DOHH2 (cell line): ENCODE results near the gene NDUFB3.
A peak's percentile ranks its signal among the peaks of the same experiment; 100 is the strongest.

Source experiments
- H3F3A ChIP-seq: fragments of 200-600 bp; sonication (generic), shearing (Covaris generic); 2 replicates; pipeline ENCODE4 v1.6.0; 2016; ENCODE audit warnings: antibody characterized with exemption, mild to moderate bottlenecking; ENCODE audit not compliant: control insufficient read depth, insufficient read depth
- H3K27ac ChIP-seq: fragments of 200-600 bp; sonication (generic); 2 replicates; pipeline ENCODE4 v1.5.1; 2014; ENCODE audit warnings: low read depth, mild to moderate bottlenecking, low read length, moderate library complexity
- H3K27me3 ChIP-seq: fragments of 200-600 bp; sonication (generic); 2 replicates; pipeline ENCODE4 v1.6.1; 2014; ENCODE audit warnings: mild to moderate bottlenecking, low read length, mixed read lengths; ENCODE audit not compliant: control insufficient read depth
- H3K36me3 ChIP-seq: fragments of 200-600 bp; sonication (generic); 2 replicates; pipeline ENCODE4 v1.6.1; 2014; ENCODE audit warnings: mild to moderate bottlenecking, low read length, moderate library complexity, mixed read lengths; ENCODE audit not compliant: control insufficient read depth
- H3K4me1 ChIP-seq: fragments of 200-600 bp; sonication (generic); 2 replicates; pipeline ENCODE4 v1.6.1; 2014; ENCODE audit warnings: mild to moderate bottlenecking, low read length, mixed read lengths; ENCODE audit not compliant: control insufficient read depth
- H3K4me2 ChIP-seq: fragments of 200-600 bp; sonication (generic); 2 replicates; pipeline ENCODE4 v1.6.0; 2014; ENCODE audit warnings: mild to moderate bottlenecking, low read length, moderate library complexity
- H3K4me3 ChIP-seq: fragments of 200-600 bp; sonication (generic); 2 replicates; pipeline ENCODE4 v1.5.1; 2014; ENCODE audit warnings: mild to moderate bottlenecking, low read length, mixed read lengths
- H3K79me2 ChIP-seq: fragments of 200-600 bp; sonication (generic); 2 replicates; pipeline ENCODE4 v1.6.1; 2014; ENCODE audit warnings: mild to moderate bottlenecking, low read length, mixed read lengths; ENCODE audit not compliant: control insufficient read depth
- H3K9me2 ChIP-seq: fragments of 200-600 bp; sonication (generic); replicated peaks from 2 replicates; pipeline ENCODE4 v1.6.1; 2014; ENCODE audit warnings: mild to moderate bottlenecking, low read length, mixed read lengths; ENCODE audit not compliant: control insufficient read depth
- H3K9me3 ChIP-seq: fragments of 200-600 bp; sonication (generic); 2 replicates; pipeline ENCODE4 v1.6.1; 2014; ENCODE audit warnings: antibody characterized with exemption, low read length, mixed read lengths; ENCODE audit not compliant: control insufficient read depth, insufficient read depth
- H4K20me1 ChIP-seq: fragments of 200-600 bp; sonication (generic); 2 replicates; pipeline ENCODE4 v1.6.0; 2014; ENCODE audit warnings: low read depth, mild to moderate bottlenecking, antibody characterized with exemption, low read length, moderate library complexity; ENCODE audit not compliant: control insufficient read depth, insufficient read depth
- CTCF ChIP-seq: fragments of 200-600 bp; sonication (generic); IDR thresholded peaks from one replicate; pipeline ENCODE4 v1.5.1; 2014; ENCODE audit warnings: antibody characterized with exemption, mild to moderate bottlenecking, low read depth, low read length; ENCODE audit not compliant: poor library complexity, severe bottlenecking
- EZH2phosphoT487 ChIP-seq: fragments of 200-600 bp; sonication (generic); IDR thresholded peaks from 2 replicates; pipeline ENCODE4 v1.6.1; 2017; ENCODE audit warnings: borderline replicate concordance, mild to moderate bottlenecking, antibody characterized with exemption, low read length, moderate library complexity, mixed read lengths

The NDUFB3 gene

DNA sequence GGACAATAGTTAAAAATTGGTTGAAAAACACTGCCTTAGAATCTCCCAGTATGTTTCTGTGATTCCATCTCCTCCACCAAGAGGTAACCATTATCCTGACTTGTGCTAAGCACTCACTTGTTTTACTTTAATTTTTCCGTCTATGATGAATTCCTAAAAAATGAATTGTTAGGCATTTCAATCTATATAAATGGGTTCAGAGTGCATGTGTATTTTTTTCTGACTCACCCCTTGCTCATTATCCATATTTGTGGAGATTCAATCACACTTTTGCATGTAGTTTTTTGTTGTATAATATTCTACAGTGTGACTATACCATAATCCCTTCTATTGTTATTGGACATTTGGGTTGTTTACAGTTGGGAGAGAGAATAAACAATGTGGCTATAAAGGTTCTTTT lies 1.3 kb downstream of the NDUFB3 start:
- H3K36me3 ChIP-seq, result peaks cover 3% of the 10 kb centered on the region; the same call in 1 of the 2 replicates
- H3F3A ChIP-seq, result peaks cover 2% of the 10 kb centered on the region; the same call in 1 of the 2 replicates
- no peaks in the 10 kb centered on the region for H3K9me2 ChIP-seq
- no peaks in the 10 kb centered on the region for H3K9me3 ChIP-seq
- peaks cover 2% of the 10 kb centered on the region; the same call in 1 of the 2 replicates for H4K20me1 ChIP-seq
- H3K79me2 ChIP-seq, result peaks cover 79% of the 10 kb centered on the region
- no peak overlapping the region for H3K27ac ChIP-seq
- no peak for TF ChIP-seq CTCF
- H3K27me3 ChIP-seq, result no peaks in the 10 kb centered on the region
- peaks cover 29% of the 10 kb centered on the region for H3K4me1 ChIP-seq
- peak overlapping the region; percentile 94 for H3K4me3 ChIP-seq
- peak overlapping the region; percentile 84 for H3K4me2 ChIP-seq

- Histone ChIP-seq H3K4me1 (peaks cover 15% of the 10 kb centered on the region), H3K27ac (no peak overlapping the region), H3K27me3 (no peaks in the 10 kb centered on the region), H3K9me3 (no peaks in the 10 kb centered on the region), H3K36me3 (peaks cover 16% of the 10 kb centered on the region), H3K9me2 (no peaks in the 10 kb centered on the region), H3F3A (peaks cover 5% of the 10 kb centered on the region; the same call in 1 of the 2 replicates), H3K79me2 (peaks cover 60% of the 10 kb centered on the region), H3K4me3 (no peak overlapping the region), H3K4me2 (no peak overlapping the region), H4K20me1 (0 out of 2 replicates have a peak, but pooled peaks cover 2% of the 10 kb centered on the region)
- no peak for TF ChIP-seq CTCF
- no peak for TF ChIP-seq EZH2phosphoT487
Measured at GRCh38 chr2:201074996-201075395, 3.2 kb downstream of the NDUFB3 start.

DNA sequence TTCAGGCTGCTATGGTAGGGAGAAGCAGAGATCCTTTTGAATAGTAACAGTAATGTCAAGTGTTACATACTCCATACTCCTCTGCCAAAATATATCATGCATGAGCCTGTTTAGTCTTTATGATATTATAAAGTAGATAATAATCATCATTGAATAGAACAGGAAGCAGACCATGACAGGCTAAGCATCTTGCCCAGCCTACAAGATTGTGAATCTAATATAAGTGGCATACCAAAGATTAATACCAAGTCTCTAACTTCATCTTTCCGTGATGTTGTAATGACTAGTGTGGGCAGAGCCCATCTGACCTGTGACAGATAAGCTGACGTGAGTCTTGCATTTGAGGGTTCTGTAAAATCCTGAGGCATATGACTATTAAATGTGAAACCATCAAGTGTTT lies 13.1 kb downstream of the NDUFB3 start:
- no peak overlapping the region for H3K4me3 ChIP-seq
- no peak for TF ChIP-seq CTCF
- TF ChIP-seq EZH2phosphoT487, result no peak
- peaks cover 45% of the 10 kb centered on the region for H3K36me3 ChIP-seq
- H3K27me3 ChIP-seq, result no peaks in the 10 kb centered on the region
- no peaks in the 10 kb centered on the region for H3K9me3 ChIP-seq
- no peaks in the 10 kb centered on the region for H3K4me1 ChIP-seq
- no peak overlapping the region for H3K27ac ChIP-seq
- H3K79me2 ChIP-seq, result peaks cover 4% of the 10 kb centered on the region
- no peaks in the 10 kb centered on the region for H4K20me1 ChIP-seq
- H3K9me2 ChIP-seq, result no peaks in the 10 kb centered on the region
- no peaks in the 10 kb centered on the region for H3F3A ChIP-seq
- H3K4me2 ChIP-seq, result no peak overlapping the region

DNA sequence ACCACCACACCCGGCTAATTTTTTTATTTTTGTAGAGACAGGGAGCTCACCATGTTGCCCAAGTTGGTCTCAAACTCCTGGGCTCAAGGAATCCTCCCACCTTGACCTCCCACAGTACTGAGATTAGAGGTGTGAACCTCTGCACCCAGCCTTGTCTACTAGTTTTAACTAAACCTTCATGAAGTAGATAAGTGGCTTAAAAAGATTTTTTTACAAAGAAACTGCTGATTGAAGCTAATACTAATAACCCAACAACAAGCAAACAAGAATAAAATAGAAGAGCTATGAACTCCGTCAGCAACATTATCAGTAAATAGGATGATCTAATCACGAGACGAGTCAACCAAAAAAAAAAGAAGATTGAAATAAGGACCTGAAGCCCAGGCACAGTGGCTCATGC lies 18.8 kb downstream of the NDUFB3 start:
- Histone ChIP-seq H3K4me2 (no peak overlapping the region), H3K9me2 (no peaks in the 10 kb centered on the region), H3K4me1 (0 out of 2 replicates have a peak, but pooled peaks cover 4% of the 10 kb centered on the region), H3K79me2 (no peaks in the 10 kb centered on the region), H4K20me1 (no peaks in the 10 kb centered on the region), H3F3A (peaks cover 3% of the 10 kb centered on the region; the same call in 1 of the 2 replicates), H3K27me3 (no peaks in the 10 kb centered on the region), H3K9me3 (no peaks in the 10 kb centered on the region), H3K36me3 (peaks cover 20% of the 10 kb centered on the region), H3K27ac (no peak overlapping the region), H3K4me3 (no peak overlapping the region)
- no peak for TF ChIP-seq CTCF
- no peak for TF ChIP-seq EZH2phosphoT487
